HPDE6-E6E7 (cell line): ENCODE measurements around the gene RPS6KB1.
"Not testable (repeated sequence)": the region's sequence is repeated elsewhere in the genome, so short reads cannot be mapped to it uniquely, and the experiment has no call there.

ENCODE experiments used
- DNase-seq: peaks from one replicate; pipeline ENCODE4 v3.0.0; 2011; ENCODE audit warnings: missing footprints; ENCODE audit errors: extremely low spot score

RPS6KB1 gene

DNA sequence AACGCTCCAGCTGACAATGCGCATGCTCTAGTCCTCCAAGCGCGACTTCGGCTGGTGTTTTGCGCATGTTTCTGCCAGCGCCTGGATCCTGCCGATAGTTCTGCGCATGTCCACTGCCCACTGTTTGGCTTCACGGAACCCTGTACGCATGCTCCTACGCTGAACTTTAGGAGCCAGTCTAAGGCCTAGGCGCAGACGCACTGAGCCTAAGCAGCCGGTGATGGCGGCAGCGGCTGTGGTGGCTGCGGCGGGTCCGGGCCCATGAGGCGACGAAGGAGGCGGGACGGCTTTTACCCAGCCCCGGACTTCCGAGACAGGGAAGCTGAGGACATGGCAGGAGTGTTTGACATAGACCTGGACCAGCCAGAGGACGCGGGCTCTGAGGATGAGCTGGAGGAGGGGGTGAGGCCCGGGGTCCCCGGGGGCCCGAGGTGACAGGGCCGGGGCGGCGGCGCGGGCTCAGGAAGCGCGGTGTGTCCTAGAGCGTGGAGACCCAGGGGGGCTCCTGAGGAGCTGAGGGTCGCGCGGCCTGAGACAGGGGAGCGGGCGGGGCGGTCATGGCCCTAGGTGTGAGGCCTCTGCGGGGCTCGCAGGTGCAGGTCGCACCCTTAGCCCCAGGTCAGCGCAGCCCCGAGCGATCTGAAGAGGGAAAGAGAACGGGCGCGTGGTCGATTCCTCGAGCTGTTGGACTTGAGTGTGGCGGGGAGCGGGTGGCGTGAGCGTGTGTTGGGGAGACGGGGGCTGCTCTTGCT lies at the start of gene RPS6KB1, which contains the start of gene TUBD1:
Gene RPS6KB1 (plus strand): TSS at position 198 of the 752 bp plus-strand sequence. CDS start 64 bp downstream, at position 262.
Gene TUBD1 (minus strand): TSS at position 20 of the 752 bp plus-strand sequence. CDS start 1,941 bp downstream, outside the sequence.
- DNase-seq: peak; percentile 100

DNA sequence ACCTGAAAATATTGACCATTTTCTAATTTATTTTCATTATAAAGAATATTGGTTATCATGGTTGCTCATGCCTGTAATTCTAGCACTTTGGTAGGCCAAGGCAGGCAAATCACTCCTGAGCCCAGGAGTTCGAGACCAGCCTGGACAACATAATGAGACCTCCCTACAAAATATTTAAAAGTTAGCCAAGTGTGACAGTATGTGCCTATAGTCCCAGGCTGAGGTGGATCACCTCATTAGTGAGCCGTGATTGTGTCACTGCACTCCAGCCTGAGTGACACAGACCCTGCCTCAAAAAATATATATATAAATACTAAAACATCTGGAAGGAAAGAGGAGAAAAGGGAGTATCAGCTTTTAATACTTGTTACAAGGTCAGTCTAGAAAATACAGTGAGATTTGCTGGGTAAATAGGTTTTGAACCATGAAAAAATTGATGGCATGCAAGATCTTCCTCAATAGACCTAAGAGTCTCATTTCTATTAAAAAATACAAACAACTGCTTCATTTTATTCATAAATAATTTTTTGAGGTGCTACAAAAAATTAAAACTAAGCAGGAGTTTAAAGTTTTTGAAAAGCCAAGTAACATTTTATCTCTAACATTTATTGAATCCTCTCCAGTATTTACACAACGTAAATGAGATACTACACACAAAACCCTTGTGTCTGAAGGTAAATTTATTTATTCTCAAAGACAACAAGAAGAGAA lies 47.9 kb upstream of the RPS6KB1 start:
- no peak for DNase-seq

DNA sequence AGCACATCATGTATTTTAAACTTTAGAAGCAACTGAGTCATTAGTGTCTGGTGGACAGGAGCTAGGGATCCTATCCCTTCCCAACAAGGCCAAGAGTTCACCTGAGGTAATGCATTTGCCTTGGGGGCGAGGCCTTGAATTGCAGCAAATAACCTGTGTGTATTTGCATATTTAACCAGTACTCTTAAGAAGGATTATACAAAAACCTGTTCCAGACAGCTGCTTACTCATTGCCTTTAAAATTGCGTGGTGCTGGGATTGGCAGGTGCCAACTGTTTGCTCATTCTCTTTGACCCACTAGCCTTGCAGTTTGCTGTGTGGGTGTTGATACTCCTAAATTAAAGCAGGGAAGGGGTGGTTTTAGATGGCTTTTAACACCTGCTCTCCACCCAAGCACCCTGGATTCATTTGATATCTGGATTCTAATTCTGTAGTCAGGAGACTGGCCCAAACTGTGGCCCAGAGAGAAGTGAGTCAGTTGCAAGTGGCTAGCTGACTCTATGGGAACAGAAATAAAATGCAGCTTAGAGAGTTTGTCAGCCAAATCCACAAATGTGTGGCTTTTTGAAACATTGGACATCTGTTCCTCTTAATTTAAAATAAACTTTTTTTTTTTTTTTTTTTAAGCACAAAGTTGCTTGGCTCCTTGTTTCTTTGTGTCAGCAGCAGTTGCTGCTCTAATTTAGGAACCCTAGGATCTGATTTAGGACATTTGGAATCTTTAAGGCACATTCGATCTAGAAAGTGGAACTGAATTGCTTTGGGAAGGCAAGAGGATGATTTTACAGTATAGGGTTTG lies 47.1 kb upstream of the RPS6KB1 start:
- peak; percentile 54 for DNase-seq

DNA sequence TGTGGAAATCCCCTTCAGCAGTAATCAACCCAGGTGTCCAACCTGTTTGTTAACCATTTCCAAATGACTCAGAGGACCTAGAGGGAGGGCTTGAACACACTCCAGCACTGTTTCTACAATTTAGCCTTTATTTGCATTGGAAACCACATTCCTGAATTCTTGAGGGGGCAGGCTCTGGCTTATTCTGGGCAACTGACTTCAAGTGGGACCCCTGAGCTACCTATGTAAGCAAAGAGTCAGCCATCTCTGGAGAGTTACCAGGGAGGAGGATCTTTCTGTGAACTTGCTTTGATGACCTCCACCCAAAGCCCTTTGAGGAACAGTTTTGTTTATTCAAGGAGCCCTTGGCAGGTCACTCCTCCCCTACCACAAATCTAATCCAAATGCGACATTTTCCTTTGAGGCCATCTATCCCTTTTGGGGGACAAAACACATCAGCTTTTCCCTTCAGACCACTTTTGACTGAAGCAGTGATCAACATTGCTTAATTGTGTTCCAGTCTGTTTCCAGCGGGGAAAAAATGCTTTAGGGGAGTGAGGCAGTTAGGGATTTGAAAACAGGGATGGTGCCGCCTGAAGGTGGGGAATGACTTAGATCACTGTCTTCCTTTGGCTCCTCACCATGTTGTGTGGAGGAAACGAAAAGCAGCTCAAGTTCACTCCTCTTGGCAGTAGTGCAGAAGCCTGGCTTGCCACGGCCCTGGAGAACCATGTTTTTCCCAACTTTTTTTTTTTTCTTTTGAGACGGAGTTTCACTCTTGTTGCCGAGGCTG lies 46.3 kb upstream of the RPS6KB1 start:
- DNase-seq: peak; percentile 64

DNA sequence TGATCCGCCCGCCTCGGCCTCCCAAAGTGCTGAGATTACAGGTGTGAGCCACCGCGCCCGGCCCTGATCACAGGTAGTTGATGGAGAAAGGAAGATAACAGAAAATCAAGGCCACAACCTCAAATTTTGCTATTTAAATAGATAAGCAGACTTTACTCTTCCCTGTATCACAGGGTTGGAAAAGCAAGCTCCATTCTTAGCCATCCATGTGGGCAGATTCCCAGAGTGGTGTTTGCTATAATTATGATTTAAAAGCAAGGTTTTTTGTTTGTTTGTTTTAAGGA lies 44.6 kb upstream of the RPS6KB1 start:
- DNase-seq: no peak

DNA sequence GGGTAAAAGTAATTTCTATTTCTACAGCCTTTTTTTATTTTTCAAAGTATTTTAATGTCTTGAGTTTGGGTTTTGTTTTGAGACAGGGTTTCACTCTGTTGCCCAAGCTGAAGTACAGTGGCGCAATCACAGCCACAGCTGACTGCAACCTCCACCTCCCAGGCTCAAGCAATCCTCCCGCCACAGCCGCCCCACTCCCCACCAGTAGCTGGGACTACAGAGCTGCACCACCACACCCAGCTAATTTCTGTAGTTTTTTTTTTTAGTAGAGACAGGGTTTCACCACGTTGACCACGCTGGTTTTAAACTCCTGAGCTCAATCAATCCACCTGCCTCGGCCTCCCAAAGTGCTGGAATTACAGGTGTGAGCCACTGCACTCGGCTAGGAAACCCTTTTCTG lies 44.1 kb upstream of the RPS6KB1 start:
- no peak for DNase-seq

DNA sequence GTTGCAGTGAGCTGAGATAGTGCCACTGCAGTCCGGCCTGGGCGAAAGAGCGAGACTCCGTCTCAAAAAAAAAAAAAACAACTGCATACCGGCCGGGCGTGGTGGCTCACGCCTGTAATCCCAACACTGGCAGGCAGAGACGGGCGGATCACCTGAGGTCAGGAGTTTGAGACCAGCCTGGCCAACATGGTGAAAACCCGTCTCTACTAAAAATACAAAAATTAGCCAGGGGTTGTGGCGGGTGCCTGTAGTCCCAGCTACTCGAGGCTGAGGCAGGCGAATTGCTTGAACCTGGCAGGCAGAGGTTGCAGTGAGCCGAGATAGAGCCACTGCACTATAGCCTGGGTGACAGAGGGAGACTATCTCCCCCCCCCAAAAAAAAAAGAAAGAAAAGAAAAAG lies 42.6 kb upstream of the RPS6KB1 start:
- DNase-seq: not testable (repeated sequence)

DNA sequence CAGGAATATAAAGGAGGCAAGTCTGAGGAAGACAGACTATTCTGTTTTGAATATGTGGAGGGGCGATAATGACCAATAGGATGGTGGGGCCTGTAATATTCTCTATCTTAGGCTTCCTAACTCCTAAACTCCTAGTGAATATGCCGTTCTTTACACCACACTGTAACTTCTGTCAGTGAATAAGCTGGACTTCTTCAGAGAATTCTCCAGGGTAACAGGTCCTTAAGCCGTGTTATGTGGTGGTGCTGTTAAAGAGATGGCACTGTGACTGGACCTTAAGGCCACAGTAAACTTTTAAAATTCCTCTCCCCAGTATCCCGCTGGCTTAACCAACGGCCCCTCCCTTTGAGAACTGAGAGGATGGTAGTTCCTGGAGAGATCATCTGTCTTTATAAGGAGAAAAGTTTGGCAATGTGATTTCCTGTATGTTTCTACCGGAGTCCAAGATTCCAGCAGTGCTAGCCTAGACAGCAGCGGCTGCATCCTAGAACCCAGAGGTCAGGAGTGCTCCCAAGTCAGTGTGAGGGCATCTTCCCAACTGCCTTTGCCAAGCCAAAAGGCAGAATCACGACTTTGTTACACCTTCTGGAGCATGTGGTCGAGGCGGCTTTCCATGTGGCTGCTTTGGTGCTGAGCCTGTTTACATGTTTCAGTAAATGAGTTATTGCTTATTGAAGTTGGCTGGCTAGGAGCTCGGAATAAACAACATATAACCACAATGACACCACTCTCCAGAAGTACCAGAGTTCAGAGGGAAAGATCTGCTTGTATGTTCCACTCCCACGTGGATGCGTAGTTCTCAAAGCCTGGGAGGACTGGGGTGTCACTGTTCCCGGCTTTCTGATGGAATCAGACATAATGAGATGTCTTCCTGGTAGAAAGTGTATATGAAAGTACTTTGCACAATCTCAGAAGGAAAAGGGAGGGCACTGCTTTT lies 41.2 kb upstream of the RPS6KB1 start:
- DNase-seq: no peak

DNA sequence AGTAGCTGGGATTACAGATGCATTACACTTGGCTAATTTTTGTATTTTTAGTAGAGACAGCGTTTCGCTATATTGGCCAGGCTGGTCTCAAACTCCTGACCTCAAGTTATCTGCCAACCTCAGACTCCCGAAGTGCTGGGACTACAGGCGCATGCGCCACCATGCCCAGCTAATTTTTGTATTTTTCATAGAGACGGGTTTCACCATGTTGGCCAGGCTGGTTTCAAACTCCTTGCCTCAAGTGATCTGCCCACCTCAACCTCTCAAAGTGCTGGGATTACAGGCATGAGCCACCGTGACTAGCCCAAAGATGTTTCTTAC lies 40.1 kb upstream of the RPS6KB1 start:
- DNase-seq: not testable (repeated sequence)

DNA sequence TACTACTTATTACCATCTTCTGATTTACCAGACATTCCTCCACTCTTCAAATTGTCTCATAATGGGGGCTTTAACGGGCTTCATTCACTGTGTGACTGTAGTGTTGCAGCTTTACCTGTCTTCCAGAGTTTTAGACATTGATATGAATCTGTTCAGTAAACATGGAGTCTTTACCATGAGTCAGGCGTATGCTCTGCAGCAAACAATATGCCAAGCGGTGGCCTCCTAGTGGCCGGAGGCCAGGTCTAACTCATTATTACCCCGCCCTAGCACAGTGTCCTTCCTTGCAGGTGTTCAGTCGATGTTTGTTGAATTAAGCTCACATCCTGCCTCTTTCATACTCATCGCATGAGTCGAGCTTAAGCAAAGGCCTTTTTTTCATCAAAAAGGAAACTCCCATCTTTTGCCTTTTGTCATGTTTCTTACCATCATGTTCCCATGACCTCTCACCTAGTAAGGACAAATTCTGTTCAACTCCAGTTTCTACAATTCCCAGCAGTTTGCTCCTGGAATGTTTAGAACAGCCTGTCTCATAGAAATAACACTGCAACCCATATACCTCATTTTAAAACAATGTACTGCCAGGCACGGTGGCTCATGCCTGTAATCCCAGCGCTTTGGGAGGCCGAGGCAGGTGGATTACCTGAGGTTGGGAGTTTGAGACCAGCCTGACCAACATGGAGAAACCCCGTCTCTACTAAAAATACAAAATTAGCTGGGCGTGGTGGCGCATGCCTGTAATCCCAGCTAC lies 39.6 kb upstream of the RPS6KB1 start:
- DNase-seq: peak; percentile 80

DNA sequence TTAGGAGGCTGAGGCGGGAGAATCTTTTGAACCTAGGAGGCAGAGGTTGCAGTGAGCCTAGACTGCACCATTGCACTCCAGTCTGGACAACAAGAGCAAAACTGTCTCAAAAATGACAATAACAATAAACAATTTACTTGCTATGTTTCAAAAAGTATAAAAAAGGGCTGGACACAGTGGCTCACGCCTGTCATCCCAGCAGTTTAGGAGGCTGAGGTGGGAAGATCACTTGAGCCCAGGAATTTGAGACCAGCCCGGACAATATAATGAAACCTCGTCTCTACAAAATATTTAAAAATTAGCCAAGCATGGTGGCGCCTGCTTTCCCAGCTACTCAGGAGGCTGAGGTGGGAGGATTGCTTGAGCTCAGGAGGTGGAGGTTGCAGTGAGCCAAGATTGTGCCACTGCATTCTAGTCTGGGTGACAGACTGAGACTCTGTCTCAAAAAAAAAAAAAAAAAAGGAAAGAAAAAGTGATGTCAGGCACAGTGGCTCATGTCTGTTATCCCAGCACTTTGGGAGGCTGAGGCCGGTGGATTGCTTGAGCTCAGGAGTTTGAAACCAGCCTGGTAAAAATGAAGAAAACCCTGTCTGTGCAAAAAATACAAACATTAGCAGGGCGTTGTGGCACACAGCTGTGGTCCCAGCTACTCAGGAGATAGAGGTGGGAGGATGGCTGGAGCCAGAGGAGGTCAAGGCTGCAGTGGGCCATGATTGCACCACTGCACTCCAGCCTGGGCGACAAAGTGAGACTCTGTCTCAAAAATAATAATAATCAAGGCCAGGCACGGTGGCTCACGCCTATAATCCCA lies 38.8 kb upstream of the RPS6KB1 start:
- DNase-seq: not testable (repeated sequence)

DNA sequence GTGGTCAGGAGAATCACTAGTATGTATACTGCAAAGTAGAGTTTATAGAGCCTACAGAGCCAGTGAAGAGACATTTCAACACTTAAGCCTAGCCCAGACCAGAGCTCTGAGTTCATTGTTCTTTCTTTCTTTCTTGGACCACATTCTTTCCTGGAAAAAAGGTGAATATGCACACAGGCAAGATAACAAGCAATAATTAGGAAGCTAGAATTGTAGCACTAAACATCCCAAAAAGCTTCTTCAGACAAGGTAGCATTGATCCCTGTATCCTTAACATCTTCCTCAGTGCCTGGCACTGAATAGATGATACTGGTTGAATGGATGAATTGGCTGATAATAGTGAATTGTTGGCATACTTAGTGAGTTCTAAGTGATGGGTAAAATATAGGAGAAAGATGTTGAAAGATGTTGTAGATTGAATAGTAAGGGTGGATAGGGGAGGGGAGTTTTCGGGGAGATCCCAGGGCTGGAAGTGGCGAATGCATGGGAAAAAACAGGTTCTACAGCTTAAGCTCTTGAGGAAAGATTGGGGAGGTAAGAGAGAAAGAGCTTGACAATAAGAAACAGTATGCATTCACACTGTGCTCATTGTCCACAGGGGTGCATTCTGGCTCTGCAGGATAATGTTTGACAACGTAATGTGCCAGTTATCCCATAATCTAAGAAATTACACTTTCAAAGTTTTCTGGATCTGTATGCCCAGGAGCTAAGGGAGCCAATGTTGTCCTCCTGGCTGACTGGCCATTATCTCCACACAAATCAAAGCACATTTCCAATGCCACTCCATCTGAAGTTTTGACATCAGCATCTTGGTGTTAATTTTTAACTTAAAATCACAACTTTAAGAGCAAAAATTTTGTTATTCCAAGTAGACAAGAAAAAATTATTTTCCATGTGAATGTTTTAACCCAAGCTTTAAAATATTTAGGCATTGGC lies 35.8 kb upstream of the RPS6KB1 start:
- DNase-seq: no peak

DNA sequence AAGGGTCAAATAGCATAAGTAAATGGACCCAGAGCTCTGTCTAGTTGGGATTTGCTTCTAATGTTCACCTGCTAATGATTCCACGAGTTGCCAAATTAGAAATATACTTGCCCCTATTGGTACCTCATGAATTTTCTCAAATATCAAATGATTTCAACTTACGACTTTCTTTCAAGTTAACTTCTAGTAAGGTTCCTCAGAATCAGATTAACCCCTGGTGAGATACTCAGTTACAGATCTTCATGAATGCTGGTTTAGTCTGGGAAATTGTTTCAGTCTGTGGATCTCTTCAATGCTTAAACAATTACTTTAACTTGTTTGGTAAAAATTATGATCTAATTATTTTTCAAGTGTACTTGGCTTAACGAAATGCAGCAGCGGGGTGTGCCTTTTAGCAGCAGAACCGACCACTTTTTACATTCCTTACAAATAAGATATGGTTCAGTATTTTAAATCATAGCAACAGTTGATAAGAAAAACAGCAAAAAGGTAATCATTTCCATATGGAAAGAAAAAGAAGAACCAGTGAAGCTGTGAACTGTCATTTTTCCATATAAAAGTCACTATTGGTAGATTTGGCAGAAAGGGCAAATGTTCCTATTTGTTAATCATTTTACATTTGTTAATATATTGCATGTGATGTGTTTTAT lies 34.6 kb upstream of the RPS6KB1 start:
- no peak for DNase-seq

DNA sequence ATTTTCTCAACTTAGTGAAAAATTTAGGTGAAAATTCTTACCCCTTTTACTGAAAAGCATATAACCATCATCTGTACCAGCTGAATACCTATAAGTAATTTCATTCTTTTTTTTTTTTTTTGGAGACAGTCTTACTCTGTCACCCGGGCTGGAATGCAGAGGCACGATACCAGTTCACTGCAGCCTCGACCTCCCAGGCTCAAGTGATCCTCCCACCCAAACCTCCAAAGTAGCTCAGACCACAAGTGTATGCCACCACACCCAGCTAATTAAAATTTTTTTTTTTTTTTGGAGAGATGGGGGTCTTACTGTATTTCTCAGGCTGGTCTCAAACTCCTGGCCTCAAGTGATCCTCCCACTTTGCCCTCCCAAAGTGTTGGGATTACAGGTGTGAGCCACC lies 34.0 kb upstream of the RPS6KB1 start:
- no peak for DNase-seq

DNA sequence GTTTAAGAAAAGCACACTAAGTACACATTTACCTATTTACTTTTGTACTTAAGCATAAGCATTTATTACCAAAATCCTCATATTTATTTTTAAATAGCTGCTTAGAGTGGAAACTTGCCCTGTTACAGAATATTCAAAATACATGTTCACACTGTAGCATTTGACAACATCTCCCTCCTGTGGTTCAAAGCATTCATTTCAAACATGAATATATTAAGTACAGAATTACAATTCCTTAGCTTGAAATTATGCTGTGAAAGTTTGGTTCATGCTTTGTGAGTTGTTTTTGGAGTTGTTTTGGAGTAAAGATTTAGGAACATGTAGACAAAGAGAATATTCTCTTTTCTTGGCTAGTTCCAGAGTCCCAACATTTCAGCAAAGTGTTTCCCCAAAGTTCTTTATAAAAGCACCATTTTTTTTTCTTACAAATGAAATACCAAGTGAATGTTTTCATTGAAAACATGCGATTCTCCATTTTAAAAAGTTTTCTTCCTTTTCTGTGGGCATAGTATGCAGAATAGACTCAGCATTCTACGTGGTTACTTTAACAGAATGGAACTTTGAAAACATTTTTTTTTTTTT lies 33.4 kb upstream of the RPS6KB1 start:
- no peak for DNase-seq

DNA sequence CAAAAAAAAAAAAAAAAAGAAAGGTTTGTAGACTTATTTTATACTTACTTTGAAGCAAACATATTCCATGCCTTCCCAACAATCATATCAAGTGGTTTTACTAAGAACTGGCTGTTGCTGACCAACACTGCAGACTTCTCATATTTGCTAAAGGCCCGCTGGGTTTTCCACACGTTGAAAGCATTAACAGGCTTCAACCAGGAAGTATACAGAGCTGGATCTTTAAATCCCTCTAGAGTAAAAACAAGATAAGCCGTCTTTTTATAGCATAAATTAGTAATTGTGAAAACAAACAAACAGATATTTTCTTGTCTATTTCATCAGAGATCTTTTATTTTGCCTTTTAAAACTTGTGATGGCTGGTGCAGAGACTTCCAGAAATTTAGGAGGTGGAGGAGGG lies 29.3 kb upstream of the RPS6KB1 start:
- DNase-seq: no peak

DNA sequence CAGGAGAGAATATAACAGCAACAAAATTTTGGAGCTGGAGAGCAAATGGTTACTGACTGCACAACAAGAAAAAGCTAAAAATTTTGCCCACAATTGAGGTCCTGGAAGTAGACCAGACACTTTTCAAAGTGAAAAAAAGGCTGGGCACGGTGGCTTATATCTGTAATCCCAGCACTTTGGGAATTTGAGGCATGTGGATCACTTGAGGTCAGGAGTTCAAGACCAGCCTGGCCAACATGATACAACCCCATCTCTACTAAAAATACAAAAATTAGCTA lies 23.0 kb upstream of the RPS6KB1 start:
- no peak for DNase-seq
